HepG2 (cell line): Measurements from ENCODE around the gene CCNJL. TPM values are rescaled to one million over a fixed set of nuclear protein-coding genes. Genes with fewer than 3 reads are reported as not detected.
A peak's percentile ranks its signal among the peaks of the same experiment; 100 is the strongest.

Experiments used
- DMTF1 ChIP-seq: sonication (generic); formaldehyde crosslinking; IDR thresholded peaks from 2 replicates; pipeline ENCODE4 v1.4.0; 2020; ENCODE audit warnings: mild to moderate bottlenecking, missing genetic modification reagents
- GZF1 ChIP-seq: sonication (generic); formaldehyde crosslinking; IDR thresholded peaks from 2 replicates; pipeline ENCODE4 v1.5.1; 2020; ENCODE audit warnings: mild to moderate bottlenecking, missing genetic modification reagents
- JARID2 ChIP-seq: sonication (generic); formaldehyde crosslinking; IDR thresholded peaks from 2 replicates; pipeline ENCODE4 v1.8.1; 2023; ENCODE audit warnings: missing genetic modification reagents, inconsistent platforms; ENCODE audit not compliant: insufficient replicate concordance
- KDM5A ChIP-seq: fragments of 200-600 bp; sonication (generic); IDR thresholded peaks from 2 replicates; pipeline ENCODE4 v1.7.0; 2018; ENCODE audit warnings: antibody characterized with exemption, mild to moderate bottlenecking, low read length, borderline replicate concordance
- MED1 ChIP-seq: sonication (generic); formaldehyde crosslinking; IDR thresholded peaks from 2 replicates; pipeline ENCODE4 v1.4.0; 2020; ENCODE audit warnings: missing genetic modification reagents
- MLX ChIP-seq: IDR thresholded peaks from 2 replicates; pipeline ENCODE4 v1.6.1; 2016
- NR3C1 ChIP-seq: sonication (generic); formaldehyde crosslinking; IDR thresholded peaks from 2 replicates; pipeline ENCODE4 v1.4.0; 2020; ENCODE audit warnings: missing genetic modification reagents
- RBM39 ChIP-seq: fragments of 200-400 bp; formaldehyde crosslinking; IDR thresholded peaks from one replicate; pipeline ENCODE4 v1.6.1; 2018; ENCODE audit warnings: antibody characterized with exemption, mild to moderate bottlenecking, low read depth, low read length; ENCODE audit not compliant: poor library complexity, severe bottlenecking
- REXO4 ChIP-seq: sonication (generic); formaldehyde crosslinking; IDR thresholded peaks from 2 replicates; pipeline ENCODE4 v1.8.0; 2022; ENCODE audit warnings: missing genetic modification reagents, mild to moderate bottlenecking, borderline replicate concordance
- ZBTB44 ChIP-seq: sonication (generic); formaldehyde crosslinking; IDR thresholded peaks from 2 replicates; pipeline ENCODE4 v1.4.0; 2020; ENCODE audit warnings: missing genetic modification reagents
- ZFP90 ChIP-seq: sonication (generic); formaldehyde crosslinking; IDR thresholded peaks from 2 replicates; pipeline ENCODE4 v1.8.0; 2022; ENCODE audit warnings: missing genetic modification reagents, mild to moderate bottlenecking, inconsistent platforms, borderline replicate concordance
- ZFX ChIP-seq: sonication (generic); formaldehyde crosslinking; IDR thresholded peaks from 2 replicates; pipeline ENCODE4 v1.4.0; 2020; ENCODE audit warnings: mild to moderate bottlenecking, low read depth, missing genetic modification reagents, moderate library complexity
- ZNF230 ChIP-seq: sonication (generic); formaldehyde crosslinking; IDR thresholded peaks from 2 replicates; pipeline ENCODE4 v1.4.0; 2020; ENCODE audit warnings: mild to moderate bottlenecking, missing genetic modification reagents
- ZNF761 ChIP-seq: sonication (generic); formaldehyde crosslinking; conservative IDR thresholded peaks from 2 replicates; pipeline ENCODE4 v1.4.0; 2020; ENCODE audit warnings: mild to moderate bottlenecking, missing genetic modification reagents
- ZNF788 ChIP-seq: sonication (generic); formaldehyde crosslinking; IDR thresholded peaks from 2 replicates; pipeline ENCODE4 v1.5.0; 2020; ENCODE audit warnings: mild to moderate bottlenecking, missing genetic modification reagents, borderline replicate concordance
- ZNF816 ChIP-seq: sonication (generic); formaldehyde crosslinking; IDR thresholded peaks from 2 replicates; pipeline ENCODE4 v1.8.0; 2022; ENCODE audit warnings: missing genetic modification reagents, mild to moderate bottlenecking, borderline replicate concordance
- ZNF878 ChIP-seq: sonication (generic); formaldehyde crosslinking; IDR thresholded peaks from 2 replicates; pipeline ENCODE4 v1.8.1; 2023; ENCODE audit warnings: mild to moderate bottlenecking, missing genetic modification reagents, moderate library complexity
- ZSCAN22 ChIP-seq: sonication (generic); formaldehyde crosslinking; IDR thresholded peaks from 2 replicates; pipeline ENCODE4 v1.4.0; 2020; ENCODE audit warnings: mild to moderate bottlenecking, missing genetic modification reagents
- polyA plus RNA-seq, 8 experiments: library from polyadenylated mRNA; depleted of rRNA in 3 of 8; stranded (reverse) in 7 of 8; unstranded in 1 of 8; fragments of >200 nt; fragmentation: Illumina TruSeq in 4 of 8; extraction: Trizol in 4 of 8; gene quantifications; 2 replicates each; pipeline versions ENCODE4 v1.2.1 to v1.2.3, GENCODE V29; 2011 to 2016; ENCODE audit warnings: low read depth in 4 of 8, missing spikeins in 1 of 8, mixed read lengths in 1 of 8; ENCODE audit not compliant: insufficient read depth in 1 of 8
- total RNA-seq, 5 experiments: library from RNA; depleted of rRNA; stranded (reverse); fragments of >200 nt; fragmentation: Illumina TruSeq; extraction: Trizol; gene quantifications; 2 replicates each; pipeline ENCODE4 v1.2.3, GENCODE V29; 2016; ENCODE audit warnings: low read depth in 1 of 5
- TF ChIP-seq, protein P1 (sequence below): sonication (generic); formaldehyde crosslinking; IDR thresholded peaks from 2 replicates; pipeline ENCODE4 v1.4.0; 2020; ENCODE audit warnings: mild to moderate bottlenecking, missing genetic modification reagents

CCNJL gene
- total and polyA plus RNA-seq, 2 of the 13 experiments (the other 11 are each of a cell fraction or from before 2014, with no cell fraction given): 1.6 to 4.4 TPM

- TF ChIP-seq DMTF1: no peak
- no peak for TF ChIP-seq REXO4 (CRISPR knock-in tag)
- TF ChIP-seq MED1 (CRISPR knock-in tag): peak; percentile 12; the same call in 1 of the 2 replicates
- TF ChIP-seq RBM39: peak; percentile 33
- TF ChIP-seq ZNF761 (CRISPR knock-in tag): 0 out of 2 replicates have a peak, but pooled peaks have one; percentile 51
- TF ChIP-seq ZNF230 (CRISPR knock-in tag): no peak
- no peak for TF ChIP-seq ZFP90 (CRISPR knock-in tag)
- TF ChIP-seq GZF1 (CRISPR knock-in tag): no peak
- TF ChIP-seq MLX (CRISPR knock-in tag): no peak
- TF ChIP-seq ZFX (CRISPR knock-in tag): peak; percentile 34
- TF ChIP-seq ZNF816 (CRISPR knock-in tag): no peak
- TF ChIP-seq, protein P1, sequence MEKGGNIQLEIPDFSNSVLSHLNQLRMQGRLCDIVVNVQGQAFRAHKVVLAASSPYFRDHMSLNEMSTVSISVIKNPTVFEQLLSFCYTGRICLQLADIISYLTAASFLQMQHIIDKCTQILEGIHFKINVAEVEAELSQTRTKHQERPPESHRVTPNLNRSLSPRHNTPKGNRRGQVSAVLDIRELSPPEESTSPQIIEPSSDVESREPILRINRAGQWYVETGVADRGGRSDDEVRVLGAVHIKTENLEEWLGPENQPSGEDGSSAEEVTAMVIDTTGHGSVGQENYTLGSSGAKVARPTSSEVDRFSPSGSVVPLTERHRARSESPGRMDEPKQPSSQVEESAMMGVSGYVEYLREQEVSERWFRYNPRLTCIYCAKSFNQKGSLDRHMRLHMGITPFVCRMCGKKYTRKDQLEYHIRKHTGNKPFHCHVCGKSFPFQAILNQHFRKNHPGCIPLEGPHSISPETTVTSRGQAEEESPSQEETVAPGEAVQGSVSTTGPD (CRISPR knock-in tag): no peak
- TF ChIP-seq ZBTB44: no peak
- no peak; the same call in 1 of the 2 replicates for TF ChIP-seq ZNF788 (CRISPR knock-in tag)
- TF ChIP-seq KDM5A: no peak
- no peak for TF ChIP-seq ZSCAN22 (CRISPR knock-in tag)
- TF ChIP-seq ZNF878 (CRISPR knock-in tag): 0 out of 2 replicates have a peak, but pooled peaks have one; percentile 31
- TF ChIP-seq JARID2: no peak
- TF ChIP-seq NR3C1 (CRISPR knock-in tag): no peak
Observed at GRCh38 chr5:160312134-160312959, at the start of gene CCNJL (continued).
